ENCODE measurements around the gene ASAP2.

The ASAP2 gene

GRCh38 chr2:9199716-9200632 is 6.6 kb upstream of the ASAP2 start:
- DNase-seq (ENCODE audit: low read depth): no peak
- no peak for TF ChIP-seq CTCF (IDR thresholded peaks at IDR 0.05; ENCODE audit: insufficient read depth, low read depth, low read length, missing control alignments)
- H3K4me3 ChIP-seq (ENCODE audit: low read length): no peak overlapping the region

- DNase-seq (ENCODE audit: low read depth): no peak
- no peak overlapping the region for H3K4me3 ChIP-seq (ENCODE audit: low read length)
- TF ChIP-seq CTCF (IDR thresholded peaks at IDR 0.05; ENCODE audit: insufficient read depth, low read depth, low read length, missing control alignments): no peak
These were observed 6.0 kb upstream of the ASAP2 start for GRCh38 chr2:9200633-9201015.

GRCh38 chr2:9201185-9201891 is 5.3 kb upstream of the ASAP2 start:
- no peak overlapping the region for H3K4me3 ChIP-seq (ENCODE audit: low read length)
- DNase-seq (ENCODE audit: low read depth): peak; percentile 63
- no peak for TF ChIP-seq CTCF (IDR thresholded peaks at IDR 0.05; ENCODE audit: insufficient read depth, low read depth, low read length, missing control alignments)

- no peak for TF ChIP-seq CTCF (IDR thresholded peaks at IDR 0.05; ENCODE audit: insufficient read depth, low read depth, low read length, missing control alignments)
- DNase-seq (ENCODE audit: low read depth): no peak
- H3K4me3 ChIP-seq (ENCODE audit: low read length): no peak overlapping the region
These were observed 3.6 kb upstream of the ASAP2 start for GRCh38 chr2:9203006-9203405.

- no peak overlapping the region for H3K4me3 ChIP-seq (ENCODE audit: low read length)
- DNase-seq (ENCODE audit: low read depth): no peak
- TF ChIP-seq CTCF (IDR thresholded peaks at IDR 0.05; ENCODE audit: insufficient read depth, low read depth, low read length, missing control alignments): no peak
These were observed 2.7 kb upstream of the ASAP2 start for GRCh38 chr2:9203876-9204275.

- H3K4me3 ChIP-seq (ENCODE audit: low read length): no peak overlapping the region
- no peak for DNase-seq (ENCODE audit: low read depth)
- no peak for TF ChIP-seq CTCF (IDR thresholded peaks at IDR 0.05; ENCODE audit: insufficient read depth, low read depth, low read length, missing control alignments)
These were observed 1.7 kb upstream of the ASAP2 start for GRCh38 chr2:9204939-9205338.

Measured in epithelial cell of esophagus (primary cell).